Activated CD4-positive, alpha-beta T cell treated with anti-CD3 and anti-CD28 coated beads, Interleukin-2, amount 50 U/mL, for 24 hours (primary cell): ENCODE measurements around the gene CORO2B.
"Not testable (repeated sequence)": the region's sequence is repeated elsewhere in the genome, so short reads cannot be mapped to it uniquely, and the experiment has no call there.

Experiments used
- DNase-seq, 2 donors: peaks; one replicate each; pipeline ENCODE4 v3.0.0-alpha.2; 2020; ENCODE audit warnings: low read depth in 1 of 2, low spot score in 1 of 2

CORO2B gene

DNA sequence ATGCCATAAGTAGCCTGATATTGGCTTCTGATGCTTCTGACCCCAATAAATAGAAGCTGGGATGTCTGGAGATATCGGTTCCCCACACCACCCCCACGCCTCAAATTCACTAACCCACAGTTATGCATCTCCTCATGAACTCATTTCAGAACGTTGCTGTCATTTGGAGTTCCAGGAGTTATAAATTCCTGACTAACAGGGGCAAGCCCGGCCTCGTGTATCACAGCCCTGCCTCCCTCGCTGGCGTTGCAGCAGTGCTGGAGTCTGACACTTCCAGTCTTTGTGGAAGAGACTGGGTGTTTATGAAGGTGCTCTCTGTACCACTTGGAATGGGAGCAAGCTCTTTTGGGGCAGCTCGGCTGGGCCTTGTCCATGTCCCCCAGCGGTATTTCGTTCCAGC lies 140.9 kb downstream of the CORO2B start:
- no peak for DNase-seq

DNA sequence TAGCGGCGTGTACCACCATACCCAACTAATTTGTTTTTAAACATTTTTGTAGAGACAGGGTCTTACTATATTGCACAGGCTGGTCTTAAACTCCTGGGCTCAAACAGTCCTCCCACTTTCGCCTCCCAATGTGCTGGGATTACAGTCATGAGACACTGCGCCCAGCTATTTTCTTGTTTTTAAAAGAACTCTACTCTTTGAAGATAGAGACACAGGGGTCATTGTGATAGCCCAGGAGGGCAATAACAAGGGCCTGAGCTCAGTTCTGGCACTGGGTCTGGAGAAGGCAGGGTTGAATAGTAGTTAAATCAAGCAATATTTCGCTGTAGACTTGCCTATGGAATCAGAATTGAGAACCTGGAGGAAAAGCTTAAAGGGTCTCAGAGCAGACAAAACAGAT lies 143.1 kb downstream of the CORO2B start:
- no peak for DNase-seq

DNA sequence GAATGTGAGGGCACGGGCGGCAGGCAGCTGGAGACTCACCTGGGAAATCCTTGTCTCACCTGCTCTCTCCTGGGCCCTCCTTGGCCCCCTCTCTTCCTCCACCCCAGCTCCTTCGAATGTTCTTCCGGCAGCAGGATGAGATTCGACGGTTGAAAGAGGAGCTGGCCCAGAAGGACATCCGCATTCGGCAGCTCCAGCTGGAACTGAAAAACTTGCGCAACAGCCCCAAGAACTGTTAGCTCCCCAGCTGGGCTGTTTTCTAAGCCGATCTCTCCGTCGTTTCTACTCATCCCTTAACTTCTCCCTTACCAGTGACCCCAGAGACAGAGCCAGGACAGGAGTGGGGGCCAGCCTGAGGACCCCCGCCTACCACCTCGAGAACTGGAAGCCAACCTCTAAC lies 146.9 kb downstream of the CORO2B start:
- DNase-seq = no peak

DNA sequence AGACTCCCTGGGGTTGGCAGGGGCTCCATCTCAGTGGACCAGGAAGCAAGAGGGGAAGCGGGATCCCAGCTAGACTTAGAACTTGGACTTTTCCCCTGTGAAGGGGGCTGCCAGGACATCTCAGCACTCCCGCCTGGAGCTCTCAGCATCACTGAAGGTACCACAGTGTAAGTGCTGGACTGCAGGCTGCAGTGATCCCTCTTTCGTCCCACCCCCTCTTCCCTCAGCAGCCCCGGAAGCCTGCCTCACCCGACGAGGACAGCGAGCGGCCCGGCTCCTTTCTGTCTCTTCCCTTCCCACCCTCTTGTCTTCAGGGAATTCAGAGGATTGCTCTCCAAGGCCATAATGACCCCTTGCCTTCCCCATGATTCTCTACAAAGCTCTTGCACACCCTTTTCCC lies 147.5 kb downstream of the CORO2B start:
- DNase-seq = no peak

DNA sequence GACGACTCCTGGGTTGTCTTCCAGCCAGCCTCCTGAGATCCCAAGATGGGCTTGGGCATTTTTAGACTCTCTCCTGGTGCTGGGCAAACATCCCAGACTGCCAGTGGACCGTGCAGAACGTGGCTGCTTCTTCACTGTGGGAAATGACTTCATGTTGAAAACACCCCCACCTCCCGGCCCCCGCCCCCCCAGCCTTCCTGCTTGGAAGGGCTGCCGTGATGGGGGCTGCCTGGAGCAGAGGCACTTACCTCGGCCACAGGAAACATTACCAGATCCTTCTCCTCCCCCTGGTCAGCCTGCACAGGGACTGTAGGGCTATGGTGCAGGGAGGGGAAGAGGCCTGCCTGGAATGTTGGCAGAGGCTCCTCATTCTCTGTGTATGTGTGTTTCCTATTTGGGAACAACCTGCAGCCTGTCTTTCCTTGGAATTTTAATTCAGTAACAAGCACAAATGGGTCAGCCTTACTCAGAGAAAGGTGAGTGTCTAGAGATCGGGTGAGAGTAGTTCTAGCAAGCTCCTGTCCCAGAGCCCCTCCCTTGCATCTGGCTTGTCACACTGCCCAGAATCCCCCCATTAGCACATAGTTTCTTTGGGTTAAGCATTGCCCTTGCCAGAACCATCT lies 151.1 kb downstream of the CORO2B start:
- DNase-seq = no peak

DNA sequence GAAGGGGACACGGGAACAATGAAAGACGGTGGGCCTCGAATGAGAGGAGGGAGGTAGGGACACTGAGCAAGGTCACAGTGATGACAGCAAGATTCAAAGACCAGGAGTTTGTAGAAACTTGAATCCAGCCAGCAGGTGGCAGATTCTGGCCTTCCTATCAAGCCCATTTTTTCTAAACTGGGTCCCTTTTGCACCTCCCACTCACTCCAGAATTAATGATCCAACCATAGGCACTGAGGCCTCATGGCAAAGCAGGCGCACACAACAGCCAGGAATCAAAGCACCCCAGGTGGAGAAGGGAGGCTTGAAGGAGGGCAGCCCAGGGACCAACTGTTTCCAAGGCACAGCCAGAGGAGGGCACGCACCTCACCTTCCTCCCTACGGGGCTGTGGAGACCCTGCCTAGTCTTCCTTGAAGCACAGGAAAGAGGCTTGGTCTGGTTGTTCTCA lies 151.7 kb downstream of the CORO2B start:
- DNase-seq = no peak

DNA sequence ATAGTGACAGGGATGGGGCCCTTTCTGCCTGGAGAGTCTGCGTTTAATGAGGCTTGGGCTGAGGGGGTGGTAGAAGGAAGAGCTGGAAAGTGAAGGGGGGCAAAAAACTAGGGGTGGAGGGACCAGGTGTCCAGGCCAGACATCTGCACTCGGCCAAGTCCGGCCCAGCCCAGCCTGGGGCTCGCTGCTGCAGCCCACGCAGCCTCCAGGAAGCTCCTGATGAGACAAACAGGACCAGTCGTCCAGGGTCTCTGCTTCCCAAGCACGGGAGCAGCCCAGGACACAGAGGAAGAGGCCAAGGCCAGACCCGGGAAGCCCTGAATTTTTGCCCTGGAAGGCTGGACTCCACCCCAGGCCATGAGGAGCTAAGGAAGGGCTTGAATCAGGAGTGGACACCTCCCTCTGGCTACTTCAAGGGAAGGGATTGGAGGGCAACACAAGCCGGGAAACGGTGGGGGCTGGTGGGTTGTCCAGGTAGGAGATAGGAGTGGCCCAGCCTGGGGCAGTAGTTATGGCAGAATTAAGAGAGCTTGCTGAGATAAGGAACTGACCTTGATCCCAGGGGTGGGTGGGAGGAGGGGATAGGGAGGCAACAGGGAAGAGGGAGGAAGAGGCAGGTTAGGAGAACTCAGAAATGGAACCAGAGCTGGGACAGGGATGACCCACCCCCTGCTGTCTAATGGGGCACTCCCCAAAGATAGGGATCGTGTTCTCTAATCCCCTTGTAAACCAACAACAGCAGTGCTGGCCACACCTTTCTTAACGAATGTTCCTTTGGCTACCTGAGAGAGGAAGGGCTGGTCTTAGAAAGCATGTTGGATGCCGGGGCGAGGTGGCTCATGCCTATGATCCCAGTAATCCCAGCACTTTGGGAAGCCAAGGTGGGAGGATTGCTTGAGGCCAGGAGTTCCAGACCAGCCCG lies 152.4 kb downstream of the CORO2B start:
- no peak for DNase-seq

DNA sequence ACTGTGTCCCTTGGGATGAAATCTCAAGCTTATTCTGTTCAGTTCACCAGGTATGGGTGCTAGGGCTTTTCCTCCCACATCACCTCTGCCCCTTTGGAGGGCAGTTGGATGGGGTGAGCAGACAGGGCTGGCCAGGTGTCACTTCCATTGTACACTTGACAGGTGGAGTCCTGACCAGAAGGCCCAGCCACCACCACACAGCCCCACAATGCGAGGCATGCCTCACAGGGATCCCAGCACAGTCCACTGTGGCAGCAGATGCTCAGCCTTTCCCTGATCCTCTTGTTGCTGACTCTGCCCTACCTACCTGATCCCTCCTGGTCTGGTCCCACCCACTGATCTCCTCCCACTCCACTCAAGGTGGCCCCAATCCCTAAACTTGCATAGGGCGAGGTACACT lies 153.7 kb downstream of the CORO2B start:
- no peak for DNase-seq

DNA sequence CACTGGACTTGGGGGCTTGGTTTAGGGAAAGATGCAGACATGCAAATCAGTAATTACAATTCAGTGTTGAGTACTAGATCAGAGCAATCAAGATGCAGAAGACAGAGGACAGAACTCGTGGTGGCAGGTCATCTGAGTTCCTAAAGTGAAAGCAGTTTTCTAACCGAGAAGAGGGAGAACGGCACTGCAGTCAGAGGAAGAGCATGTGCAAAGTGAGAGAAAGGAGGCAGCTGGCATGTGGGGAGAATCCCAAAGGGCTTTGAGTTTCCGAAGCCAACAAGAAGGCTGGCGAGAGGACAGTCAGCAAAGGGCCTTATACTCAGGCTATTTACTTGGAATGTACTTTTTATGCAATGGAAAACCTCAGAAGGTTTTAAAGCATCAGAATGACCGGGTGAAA lies 154.9 kb downstream of the CORO2B start:
- no peak for DNase-seq

DNA sequence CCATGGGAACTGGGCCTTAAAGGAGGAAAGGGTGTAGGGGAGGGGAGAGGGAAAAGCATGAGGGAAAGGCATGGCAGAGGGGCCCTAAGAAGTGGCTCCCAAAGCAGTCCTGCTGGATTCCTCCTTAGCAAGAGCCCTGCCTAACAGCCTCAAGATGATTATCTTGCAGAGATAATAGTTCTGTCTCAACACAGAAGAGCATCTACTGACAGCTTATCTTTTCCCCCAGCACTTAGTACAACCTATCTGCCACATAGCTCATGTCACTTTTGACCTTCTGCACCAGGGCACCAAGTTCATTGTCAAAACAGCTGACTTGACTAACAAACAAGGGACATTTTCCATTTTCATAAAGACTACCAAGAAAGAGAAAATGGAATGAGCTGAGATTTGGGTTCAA lies 155.6 kb downstream of the CORO2B start:
- no peak for DNase-seq

DNA sequence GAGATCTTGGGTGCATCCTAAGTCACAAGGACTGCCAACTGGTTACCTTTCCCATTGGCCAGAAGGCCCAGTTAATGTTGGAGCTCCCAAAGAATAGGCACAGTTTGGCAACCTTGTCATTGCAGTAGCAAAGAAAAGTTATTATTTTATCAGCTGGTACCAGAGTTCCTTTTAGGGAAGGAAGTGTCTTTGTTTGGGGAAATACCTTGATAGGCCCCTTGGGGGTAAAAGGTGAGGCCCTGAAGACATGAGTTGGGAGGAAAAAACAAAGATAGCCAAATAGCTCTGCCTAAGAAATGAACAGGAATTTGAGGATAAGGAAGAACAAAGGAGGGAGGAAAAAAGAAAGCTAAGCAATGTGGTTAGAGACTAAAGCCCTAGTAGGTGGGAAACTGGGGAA lies 156.1 kb downstream of the CORO2B start:
- DNase-seq = no peak

DNA sequence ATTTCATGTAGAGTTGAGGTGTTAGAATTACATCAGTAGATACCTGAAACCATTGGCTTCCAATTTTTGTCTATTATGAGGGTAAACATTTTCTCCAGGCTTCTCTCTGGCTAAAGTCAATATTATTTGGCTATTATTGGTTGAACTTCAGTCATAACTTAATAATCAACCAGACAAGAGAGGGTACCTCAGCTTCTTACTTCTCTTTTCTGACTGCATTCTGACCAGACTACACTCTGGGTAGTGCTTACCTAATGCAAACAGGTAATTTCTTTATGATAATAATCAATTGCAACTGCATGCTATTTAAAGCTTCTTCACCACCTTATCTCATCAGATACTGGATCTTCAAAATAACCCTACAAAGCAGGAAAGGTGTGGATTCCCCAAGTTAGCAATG lies 156.8 kb downstream of the CORO2B start:
- DNase-seq = no peak

DNA sequence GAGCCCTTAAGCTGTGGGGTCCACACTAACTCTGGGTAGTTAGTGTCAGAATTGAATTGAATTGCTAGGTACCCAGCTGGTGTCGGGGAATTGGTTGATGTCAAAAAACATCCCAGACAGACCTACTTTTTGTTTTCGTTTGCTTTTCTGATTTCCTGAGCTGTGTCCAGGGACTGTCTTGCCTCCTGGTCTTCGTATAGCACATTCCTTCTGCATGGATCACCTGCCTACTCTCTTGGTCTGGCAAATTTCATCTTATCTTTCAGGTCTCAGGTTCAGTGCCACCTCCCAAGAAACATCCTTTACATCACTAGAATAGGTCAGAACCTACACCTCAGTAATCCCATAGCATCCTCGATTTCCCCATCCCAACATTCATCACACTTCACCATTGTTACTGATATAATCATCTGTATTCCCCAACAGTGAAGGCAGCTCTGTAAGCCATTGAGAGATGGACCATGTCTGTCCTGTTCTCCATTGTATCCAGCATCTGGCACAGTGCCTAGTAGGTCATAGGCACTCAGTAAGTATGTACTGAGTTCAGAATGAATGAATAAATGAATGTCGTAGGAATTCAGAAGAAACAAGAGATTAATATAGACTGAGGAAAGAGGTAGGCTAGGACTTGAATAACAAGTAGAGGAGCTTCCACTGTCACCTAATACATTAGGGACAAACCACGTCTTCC lies 160.7 kb downstream of the CORO2B start:
- no peak for DNase-seq

DNA sequence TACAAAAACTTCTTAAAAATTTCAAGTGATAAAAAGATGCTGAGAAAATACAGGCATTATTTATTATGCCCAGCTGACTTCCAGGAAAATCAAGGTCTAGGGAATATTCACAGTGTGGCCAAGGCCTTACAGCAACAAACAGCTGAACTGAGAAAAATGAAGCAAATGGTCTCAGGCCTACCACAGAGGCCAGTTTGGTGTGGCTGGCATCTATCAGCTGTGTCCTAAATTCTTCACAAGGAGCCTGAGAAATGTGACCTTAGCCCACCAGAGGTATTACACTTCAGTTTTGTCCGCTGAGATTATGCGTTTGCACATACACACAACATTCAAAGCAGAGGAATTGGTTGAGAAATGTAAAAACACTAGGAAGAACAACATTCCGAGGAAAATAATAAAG lies 164.5 kb downstream of the CORO2B start:
- DNase-seq = no peak

DNA sequence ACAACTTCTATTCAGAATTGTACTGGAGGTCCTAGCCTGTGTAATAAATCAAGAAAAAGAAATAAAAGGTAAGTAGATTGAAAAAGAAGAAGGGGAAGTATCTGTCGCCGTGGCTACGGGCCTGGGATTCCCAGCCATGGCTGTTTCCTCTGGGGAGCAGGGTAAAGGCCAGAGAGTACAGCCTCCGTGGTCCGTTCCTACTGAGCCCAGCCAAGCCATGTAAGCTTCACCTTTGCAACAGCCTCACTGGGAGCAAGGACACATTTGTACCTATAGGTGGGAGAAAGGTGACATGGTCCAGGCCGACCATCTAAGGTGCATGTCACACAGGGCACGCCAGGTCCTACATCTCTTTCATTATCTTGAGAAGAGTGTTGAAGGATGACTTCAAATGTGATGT lies 170.6 kb downstream of the CORO2B start:
- no peak for DNase-seq

DNA sequence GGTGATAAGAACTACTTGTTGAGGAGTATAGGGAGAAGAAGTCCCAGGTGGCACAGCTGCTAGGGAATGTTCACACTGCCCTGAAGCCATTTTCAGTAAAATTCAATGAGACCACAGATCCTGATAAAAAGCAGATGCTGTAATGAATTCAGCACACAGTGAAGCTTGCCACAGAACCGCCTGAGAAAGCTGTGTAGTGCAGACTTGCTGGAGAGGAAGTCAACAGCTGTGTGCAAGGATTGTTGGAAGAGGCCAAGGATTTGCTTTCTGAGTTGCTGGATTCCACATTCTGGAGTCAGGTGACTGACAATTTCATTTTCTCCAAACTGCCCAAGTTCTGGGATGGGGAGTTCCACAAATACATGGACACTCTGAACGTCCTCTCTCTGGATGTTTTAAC lies 171.0 kb downstream of the CORO2B start:
- DNase-seq = no peak

DNA sequence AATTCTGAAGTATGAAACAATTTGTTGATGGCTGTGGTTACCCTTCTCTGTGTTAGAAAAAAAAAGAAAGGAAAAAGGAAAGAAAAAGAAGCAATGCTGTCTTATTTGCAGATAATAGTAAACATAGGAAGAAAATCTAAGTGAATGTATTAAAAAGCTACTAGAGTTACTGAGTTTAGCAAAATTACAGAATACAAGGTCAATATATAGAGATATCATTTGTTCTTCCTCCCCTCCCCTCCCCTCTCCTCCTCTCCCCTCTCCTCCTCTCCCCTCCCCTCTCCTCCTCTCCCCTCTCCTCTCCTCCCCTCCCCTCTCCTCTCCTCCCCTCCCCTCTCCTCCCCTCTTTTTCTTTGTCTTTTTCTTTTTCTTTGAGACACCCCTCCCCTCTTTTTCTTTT lies 172.8 kb downstream of the CORO2B start:
- no peak for DNase-seq

DNA sequence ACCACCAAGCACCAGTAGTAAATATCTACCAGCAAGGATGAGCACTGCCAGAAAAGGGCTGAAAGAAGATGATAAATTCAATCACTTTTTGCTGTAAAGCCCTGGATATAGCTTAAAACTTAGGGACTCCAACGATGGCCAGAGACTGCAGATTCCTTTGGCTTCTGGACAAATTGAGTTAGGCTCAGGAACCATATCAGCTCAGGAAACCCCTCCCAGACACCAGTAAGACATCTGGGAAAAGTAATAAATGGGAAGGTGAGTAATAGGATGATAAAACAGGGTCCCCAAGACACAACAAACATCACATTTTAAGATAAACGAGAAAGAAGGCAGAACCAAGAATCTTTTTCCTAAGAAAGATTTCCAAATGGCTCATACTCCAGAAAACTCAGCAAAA lies 176.9 kb downstream of the CORO2B start:
- DNase-seq = no peak

DNA sequence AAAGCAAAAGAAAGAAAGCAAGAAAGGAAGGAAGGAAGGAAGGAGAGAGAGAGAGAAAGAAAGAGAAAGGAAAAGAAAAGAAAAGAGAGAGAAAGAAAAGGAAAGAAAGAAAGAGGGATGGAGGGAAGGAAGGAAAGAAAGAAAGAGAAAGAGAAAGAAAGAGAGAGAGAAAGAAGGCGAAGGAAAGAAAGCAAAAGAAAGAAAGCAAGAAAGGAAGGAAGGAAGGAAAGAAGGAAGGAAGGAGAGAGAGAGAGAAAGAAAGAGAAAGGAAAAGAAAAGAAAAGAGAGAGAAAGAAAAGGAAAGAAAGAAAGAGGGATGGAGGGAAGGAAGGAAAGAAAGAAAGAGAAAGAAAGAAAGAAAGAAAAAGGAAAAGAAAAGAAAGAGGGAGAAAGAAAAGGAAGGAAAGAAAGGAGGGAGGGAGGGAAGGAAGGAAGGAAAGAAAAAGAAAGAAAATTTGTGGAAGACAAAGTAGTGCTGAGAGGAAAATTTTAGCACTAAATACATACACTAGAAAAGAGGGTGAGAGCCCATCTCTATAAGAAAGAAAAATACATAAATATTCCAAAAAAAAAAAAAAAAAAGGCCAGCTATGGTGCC lies 181.3 kb downstream of the CORO2B start:
- DNase-seq = not testable (repeated sequence)

DNA sequence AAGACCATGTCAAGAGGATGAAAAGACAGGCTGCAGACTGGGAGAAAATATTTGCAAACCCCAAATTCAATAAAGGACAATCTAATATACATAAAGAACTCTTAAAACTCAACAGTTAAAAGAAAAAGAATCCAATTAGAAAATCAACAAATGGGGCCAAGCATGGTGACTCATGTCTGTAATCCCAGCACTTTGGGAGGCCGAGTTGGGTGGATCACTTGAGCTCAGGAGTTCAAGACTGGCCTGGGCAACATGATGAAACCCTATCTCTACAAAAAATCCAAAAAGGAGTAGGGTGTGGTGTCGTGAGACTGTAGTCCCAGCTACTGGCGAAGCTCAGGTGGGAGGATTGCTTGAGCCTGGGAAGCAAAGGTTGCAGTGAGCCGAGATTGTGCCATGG lies 184.3 kb downstream of the CORO2B start:
- DNase-seq = no peak

DNA sequence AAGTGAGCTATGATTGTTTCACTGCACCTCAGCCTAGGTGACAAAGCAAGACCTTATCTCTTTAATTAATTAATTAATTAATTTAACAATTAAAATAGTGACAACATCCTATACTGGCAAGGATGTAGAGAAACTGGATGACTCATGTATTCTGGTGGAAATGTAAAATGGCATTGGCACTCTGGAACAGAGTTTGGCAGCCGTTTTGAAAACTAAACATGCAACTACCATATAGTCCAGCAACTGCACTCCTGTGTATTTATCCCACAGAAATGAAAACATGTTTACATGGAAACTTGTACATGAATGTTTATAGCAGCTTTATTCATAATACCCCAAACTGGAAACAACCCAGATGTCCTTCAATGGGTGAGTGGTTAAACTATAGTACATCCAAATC lies 185.3 kb downstream of the CORO2B start:
- no peak for DNase-seq
